Upper lobe of right lung (tissue), 1 donor: Measurements from ENCODE around the gene CLP1. TPM values are rescaled to one million over a fixed set of nuclear protein-coding genes. Genes with fewer than 3 reads are reported as not detected.
A peak's percentile ranks its signal among the peaks of the same experiment; 100 is the strongest.

Source experiments
- ATAC-seq: fragments of 200-7000 bp; cut with Tn5 transposase; one replicate; pipeline ENCODE4 v1.9.1; 2020; ENCODE audit warnings: mild to moderate bottlenecking, moderate library complexity
- DNase-seq: peaks from one replicate; pipeline ENCODE4 v3.0.0-alpha.2; 2020
- H3K27ac ChIP-seq: fragments of 200-600 bp; one replicate; pipeline ENCODE4 v1.8.0; 2022
- H3K27me3 ChIP-seq: fragments of 200-600 bp; one replicate; pipeline ENCODE4 v1.8.0; 2022; ENCODE audit warnings: mild to moderate bottlenecking
- H3K36me3 ChIP-seq: fragments of 200-600 bp; one replicate; pipeline ENCODE4 v1.8.0; 2022
- H3K4me1 ChIP-seq: fragments of 200-600 bp; one replicate; pipeline ENCODE4 v1.8.0; 2022
- H3K4me3 ChIP-seq: fragments of 200-600 bp; one replicate; pipeline ENCODE4 v1.8.0; 2022; ENCODE audit warnings: mild to moderate bottlenecking
- H3K9me3 ChIP-seq: fragments of 200-600 bp; one replicate; pipeline ENCODE4 v1.8.0; 2022
- intact Hi-C: fragments of 100-400 bp; cut with DNase I; formaldehyde crosslinking; loops from one replicate; pipeline ENCODE4 v1.11.0; 2022
- total RNA-seq: library from RNA; stranded (reverse); fragmentation: NEBNext Ultra II Directional; extraction: Animal tissue kit (Norgen Biotek cat#: 25700); gene quantifications from one replicate; pipeline ENCODE4 v1.2.1, GENCODE V29; 2021
- TF ChIP-seq, protein P1 (sequence below): fragments of 200-600 bp; IDR thresholded peaks from one replicate; pipeline ENCODE4 v1.8.0; 2022; ENCODE audit warnings: antibody characterized with exemption
- donor health status: DM: no; HTN: yes; CAD: no; lungs with severe emphysema.

The CLP1 gene
- total RNA-seq, 1 donor from 2014 or later, result 11.7 TPM

DNA sequence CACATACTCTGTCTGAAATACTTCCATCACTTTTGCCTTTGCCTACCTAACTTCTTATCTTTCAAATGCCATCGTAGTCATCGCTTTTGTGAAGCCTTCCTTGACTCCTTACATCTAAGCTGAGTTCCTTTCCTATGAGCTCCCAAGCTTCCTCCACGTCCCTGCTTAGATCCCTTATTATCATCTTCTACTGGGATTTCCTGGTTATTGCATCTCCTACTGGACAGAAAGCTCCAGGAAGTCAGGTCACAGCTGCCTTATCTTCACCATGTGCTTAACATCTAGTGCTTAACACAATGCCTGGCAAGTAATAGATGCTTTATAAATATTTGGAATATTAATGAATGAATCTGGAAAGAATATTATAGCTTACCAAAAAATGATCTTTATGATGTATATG is 13.8 kb upstream of the CLP1 start:
- Histone ChIP-seq H3K27ac (no peak overlapping the region), H3K9me3 (no peaks in the 10 kb centered on the region), H3K4me1 (peaks cover 48% of the 10 kb centered on the region), H3K27me3 (peaks cover 18% of the 10 kb centered on the region), H3K36me3 (no peaks in the 10 kb centered on the region), H3K4me3 (no peak overlapping the region)
- ATAC-seq (no peak), DNase-seq (no peak)
- TF ChIP-seq, protein P1, sequence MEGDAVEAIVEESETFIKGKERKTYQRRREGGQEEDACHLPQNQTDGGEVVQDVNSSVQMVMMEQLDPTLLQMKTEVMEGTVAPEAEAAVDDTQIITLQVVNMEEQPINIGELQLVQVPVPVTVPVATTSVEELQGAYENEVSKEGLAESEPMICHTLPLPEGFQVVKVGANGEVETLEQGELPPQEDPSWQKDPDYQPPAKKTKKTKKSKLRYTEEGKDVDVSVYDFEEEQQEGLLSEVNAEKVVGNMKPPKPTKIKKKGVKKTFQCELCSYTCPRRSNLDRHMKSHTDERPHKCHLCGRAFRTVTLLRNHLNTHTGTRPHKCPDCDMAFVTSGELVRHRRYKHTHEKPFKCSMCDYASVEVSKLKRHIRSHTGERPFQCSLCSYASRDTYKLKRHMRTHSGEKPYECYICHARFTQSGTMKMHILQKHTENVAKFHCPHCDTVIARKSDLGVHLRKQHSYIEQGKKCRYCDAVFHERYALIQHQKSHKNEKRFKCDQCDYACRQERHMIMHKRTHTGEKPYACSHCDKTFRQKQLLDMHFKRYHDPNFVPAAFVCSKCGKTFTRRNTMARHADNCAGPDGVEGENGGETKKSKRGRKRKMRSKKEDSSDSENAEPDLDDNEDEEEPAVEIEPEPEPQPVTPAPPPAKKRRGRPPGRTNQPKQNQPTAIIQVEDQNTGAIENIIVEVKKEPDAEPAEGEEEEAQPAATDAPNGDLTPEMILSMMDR, result peak; percentile 13
- intact Hi-C loops, result loop anchor here (5.0 kb wide), 1 partner anchor 77 kb away; the partner anchor contains the start of gene UBE2L6

DNA sequence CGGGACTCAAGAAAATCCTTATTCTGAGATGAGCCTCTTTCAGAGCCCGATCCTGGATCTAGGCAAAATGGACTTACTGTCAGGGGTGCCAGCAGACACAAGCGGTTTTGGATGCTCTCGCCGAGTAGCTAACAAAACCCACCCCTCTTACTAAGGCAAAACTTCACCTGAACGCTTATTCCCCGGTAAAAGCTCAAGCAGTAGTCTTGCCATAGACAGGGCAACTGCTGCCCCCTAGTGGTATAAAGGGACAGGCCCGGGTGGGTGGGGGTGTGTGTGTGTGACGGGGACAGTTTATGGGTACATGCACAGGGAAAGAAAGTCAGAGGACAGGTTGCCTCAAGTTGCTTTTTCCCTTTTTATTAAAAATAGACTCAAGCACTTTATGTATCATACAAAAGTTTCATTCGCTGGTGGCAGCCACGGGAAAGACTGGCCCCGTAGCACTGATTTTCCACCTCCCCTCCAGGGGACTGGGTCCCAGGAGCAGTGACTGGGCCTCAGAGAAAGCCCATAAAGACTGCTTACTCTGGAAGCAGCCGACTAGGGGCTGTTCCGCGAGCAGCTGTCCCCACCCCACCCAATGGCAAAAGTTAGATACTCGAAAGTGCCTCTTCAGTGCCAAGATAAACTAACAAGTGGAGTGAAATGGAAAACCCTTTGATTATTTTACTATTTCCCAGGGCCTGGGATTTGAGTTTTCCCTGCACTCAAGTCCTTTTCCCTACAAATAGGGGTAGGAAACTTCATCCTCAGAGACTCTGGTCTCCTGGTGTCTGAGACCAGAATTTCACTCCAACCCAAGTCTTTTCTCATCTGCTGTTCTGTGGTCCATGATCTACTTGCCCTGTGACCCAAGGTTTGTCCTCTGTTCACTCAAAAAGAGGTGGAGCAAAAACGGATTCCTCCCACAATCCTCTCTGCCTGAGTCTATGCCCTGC is 12.5 kb upstream of the CLP1 start:
- H3K4me1 ChIP-seq, result peaks cover 49% of the 10 kb centered on the region
- peak; percentile 87 for DNase-seq
- intact Hi-C loops, result loop anchor here (5.0 kb wide), 1 partner anchor 78 kb away; the partner anchor contains the start of gene UBE2L6

DNA sequence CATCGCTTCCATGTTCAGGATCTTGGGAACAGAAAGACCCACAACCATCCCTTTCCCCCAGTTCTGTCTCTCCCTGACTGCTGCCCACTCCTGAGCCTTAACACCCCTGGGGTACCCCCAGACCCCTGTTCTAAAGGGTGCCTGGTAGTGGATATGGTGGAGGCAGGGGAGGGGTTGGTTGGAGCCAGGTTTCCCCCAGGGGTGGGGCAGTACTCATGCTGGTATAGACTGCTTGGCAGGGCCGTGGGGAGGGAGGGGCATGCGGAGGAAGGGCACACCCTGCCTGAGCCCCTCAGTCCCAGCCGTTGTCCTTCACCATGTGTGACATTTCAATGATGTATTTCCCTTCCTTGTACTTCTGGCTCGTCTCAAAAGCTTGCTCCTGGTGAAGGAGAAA is 11.9 kb upstream of the CLP1 start:
- H3K4me3 ChIP-seq, result no peak overlapping the region
- H3K9me3 ChIP-seq, result no peaks in the 10 kb centered on the region
- TF ChIP-seq, protein P1, result no peak
- peaks cover 18% of the 10 kb centered on the region for H3K27me3 ChIP-seq
- DNase-seq (no peak), ATAC-seq (peak; percentile 7)
- no peaks in the 10 kb centered on the region for H3K36me3 ChIP-seq
- H3K4me1 ChIP-seq, result peaks cover 44% of the 10 kb centered on the region
- H3K27ac ChIP-seq, result peak overlapping the region; percentile 58
- intact Hi-C loops, result no loop called here

More for the DNA sequence above, 12.5 kb upstream of the CLP1 start:
- ATAC-seq, result peak; percentile 80
- no peaks in the 10 kb centered on the region for H3K36me3 ChIP-seq
- H3K4me3 ChIP-seq, result no peak overlapping the region
- TF ChIP-seq, protein P1, result peak; percentile 80
- H3K27ac ChIP-seq, result peak overlapping the region; percentile 58
- peaks cover 18% of the 10 kb centered on the region for H3K27me3 ChIP-seq
- H3K9me3 ChIP-seq, result no peaks in the 10 kb centered on the region

DNA sequence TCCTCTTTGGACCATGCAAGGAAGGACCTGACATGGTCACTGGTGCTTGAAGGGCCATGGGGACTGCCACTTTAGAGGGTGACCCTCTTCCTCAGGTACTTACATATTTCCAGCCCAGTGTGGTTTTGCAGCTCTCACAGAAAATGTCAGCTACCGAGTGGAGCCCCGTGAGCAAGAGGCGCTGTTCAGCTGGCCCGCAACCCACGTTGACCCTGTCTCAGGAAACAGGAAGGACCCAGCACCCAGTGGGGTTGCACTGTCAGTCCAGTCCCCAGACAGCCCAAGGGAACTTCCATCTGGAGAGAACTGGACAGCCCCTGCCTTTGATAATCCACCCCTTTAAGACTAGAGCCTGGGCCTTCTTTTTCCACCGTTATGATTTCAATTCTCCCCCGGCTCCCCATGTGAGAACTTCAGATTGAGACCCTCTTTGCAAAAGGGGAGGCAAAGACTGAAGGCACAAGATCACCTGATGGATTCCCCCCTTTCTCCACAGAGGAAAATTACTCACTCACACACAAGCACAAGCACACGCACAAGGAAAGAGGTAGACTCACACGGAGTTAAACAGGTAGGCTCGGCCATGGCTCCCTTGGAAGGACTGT is 11.3 kb upstream of the CLP1 start:
- DNase-seq, result no peak
- peaks cover 44% of the 10 kb centered on the region for H3K4me1 ChIP-seq

DNA sequence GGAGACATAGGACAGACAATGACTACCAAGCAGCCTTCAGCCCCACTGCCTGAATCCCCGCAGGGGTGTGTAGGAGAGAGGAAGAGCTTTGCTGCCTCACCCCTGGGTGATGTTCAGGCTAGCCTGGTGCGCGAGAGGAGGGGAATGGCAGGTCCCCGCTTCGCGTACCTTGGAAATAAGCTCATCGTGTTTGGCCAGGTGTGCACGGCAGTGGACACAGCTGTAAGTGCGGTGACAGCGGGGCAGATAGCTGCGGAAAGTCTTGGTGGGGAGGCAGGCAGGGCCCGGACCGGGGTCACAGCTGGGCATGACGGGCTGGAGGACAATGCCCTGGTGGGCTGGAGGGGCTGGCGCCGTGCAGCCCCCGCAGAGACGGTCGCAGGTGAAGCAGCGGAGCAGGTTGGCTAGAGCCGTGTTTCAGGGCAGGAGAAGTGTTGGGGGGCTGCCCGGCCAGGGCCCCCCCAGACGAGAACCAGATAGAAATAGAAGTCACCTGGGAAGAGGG is 10.7 kb upstream of the CLP1 start:
- intact Hi-C loops, result no loop called here
- Histone ChIP-seq H3K4me1 (peaks cover 44% of the 10 kb centered on the region), H3K9me3 (no peaks in the 10 kb centered on the region), H3K27ac (no peak overlapping the region), H3K27me3 (peaks cover 18% of the 10 kb centered on the region), H3K4me3 (no peak overlapping the region), H3K36me3 (no peaks in the 10 kb centered on the region)
- TF ChIP-seq, protein P1, result no peak
- DNase-seq (no peak), ATAC-seq (no peak)

More for the DNA sequence above, 11.3 kb upstream of the CLP1 start:
- Histone ChIP-seq H3K27me3 (peaks cover 18% of the 10 kb centered on the region), H3K27ac (peak overlapping the region; percentile 58), H3K4me3 (no peak overlapping the region), H3K9me3 (no peaks in the 10 kb centered on the region), H3K36me3 (no peaks in the 10 kb centered on the region)
- ATAC-seq, result peak; percentile 46
- TF ChIP-seq, protein P1, result no peak
- intact Hi-C loops, result no loop called here
